GM18519 (cell line): Measurements from ENCODE around the gene LY6G5B.
"Not testable (repeated sequence)": the region's sequence is repeated elsewhere in the genome, so short reads cannot be mapped to it uniquely, and the experiment has no call there.

Experiments
- ATAC-seq: cut with Tn5 transposase; IDR thresholded peaks from one replicate; pipeline ENCODE4 v1.9.1; 2021; ENCODE audit warnings: mild to moderate bottlenecking, moderate library complexity; ENCODE audit not compliant: unreplicated experiment, low FRiP score

Gene LY6G5B

GRCh38 chr6:31687860-31688693, 18.3 kb downstream of the LY6G5B start:
- no peak for ATAC-seq

- ATAC-seq, result no peak
Observed at GRCh38 chr6:31689249-31690110, 19.7 kb downstream of the LY6G5B start.

- no peak for ATAC-seq
Observed at GRCh38 chr6:31690231-31691077, 20.7 kb downstream of the LY6G5B start.

GRCh38 chr6:31691078-31691463, 21.3 kb downstream of the LY6G5B start:
- ATAC-seq, result no peak

- no peak for ATAC-seq
Observed at GRCh38 chr6:31691564-31692108, 21.9 kb downstream of the LY6G5B start.

- ATAC-seq, result no peak
Observed at GRCh38 chr6:31692353-31692752, 22.6 kb downstream of the LY6G5B start.

- ATAC-seq, result no peak
Observed at GRCh38 chr6:31692886-31693285, 23.1 kb downstream of the LY6G5B start.

GRCh38 chr6:31693535-31693934, 23.8 kb downstream of the LY6G5B start:
- no peak for ATAC-seq

GRCh38 chr6:31697555-31697954, 27.8 kb downstream of the LY6G5B start:
- no peak for ATAC-seq

- ATAC-seq, result no peak
Observed at GRCh38 chr6:31700740-31701401, 31.1 kb downstream of the LY6G5B start.

- ATAC-seq, result no peak
Observed at GRCh38 chr6:31701666-31702404, 32.1 kb downstream of the LY6G5B start.

GRCh38 chr6:31702405-31702818, 32.6 kb downstream of the LY6G5B start:
- ATAC-seq, result no peak

- peak; percentile 81 for ATAC-seq
Observed at GRCh38 chr6:31702819-31703716, 33.3 kb downstream of the LY6G5B start, which contains the start of gene ABHD16A. Gene ABHD16A, minus strand, starts transcription at chr6:31703324. Its CDS starts 43 bp downstream, at chr6:31703281.

GRCh38 chr6:31705931-31706330, 36.2 kb downstream of the LY6G5B start:
- no peak for ATAC-seq

GRCh38 chr6:31706599-31706998, 36.8 kb downstream of the LY6G5B start, which contains the start of gene LY6G6F:
Gene LY6G6F, plus strand, starts transcription at chr6:31706866. Its CDS starts 41 bp downstream, at chr6:31706907.
- no peak for ATAC-seq

GRCh38 chr6:31707701-31708100, 37.9 kb downstream of the LY6G5B start:
- ATAC-seq, result no peak

GRCh38 chr6:31708224-31708623, 38.4 kb downstream of the LY6G5B start:
- ATAC-seq, result no peak

GRCh38 chr6:31709157-31709556, 39.4 kb downstream of the LY6G5B start:
- not testable (repeated sequence) for ATAC-seq
